Skeletal muscle satellite cell (primary cell): ENCODE data around the gene NPAS3.

ENCODE experiments used
- H3K27me3 ChIP-seq: 2 replicates; pipeline ENCODE4 v1.7.0; 2013; ENCODE audit warnings: low read length; ENCODE audit not compliant: control insufficient read depth, insufficient read depth
- H3K36me3 ChIP-seq: 2 replicates; pipeline ENCODE4 v1.7.0; 2013; ENCODE audit warnings: mild to moderate bottlenecking, control low read depth, low read length; ENCODE audit not compliant: insufficient read depth
- H3K4me1 ChIP-seq: 2 replicates; pipeline ENCODE4 v1.7.0; 2013; ENCODE audit warnings: low read length; ENCODE audit not compliant: control insufficient read depth, insufficient read depth
- H3K4me2 ChIP-seq: 2 replicates; pipeline ENCODE4 v1.7.0; 2013; ENCODE audit warnings: mild to moderate bottlenecking, low read length
- H3K4me3 ChIP-seq: 2 replicates; pipeline ENCODE4 v1.7.0; 2013; ENCODE audit warnings: low read length
- H3K9ac ChIP-seq: 2 replicates; pipeline ENCODE4 v1.7.0; 2013; ENCODE audit warnings: mild to moderate bottlenecking, low read depth, low read length, moderate library complexity
- H3K9me3 ChIP-seq: replicated peaks from 2 replicates; pipeline ENCODE4 v1.7.0; 2013; ENCODE audit warnings: mild to moderate bottlenecking, control low read depth, low read length

The NPAS3 gene

DNA sequence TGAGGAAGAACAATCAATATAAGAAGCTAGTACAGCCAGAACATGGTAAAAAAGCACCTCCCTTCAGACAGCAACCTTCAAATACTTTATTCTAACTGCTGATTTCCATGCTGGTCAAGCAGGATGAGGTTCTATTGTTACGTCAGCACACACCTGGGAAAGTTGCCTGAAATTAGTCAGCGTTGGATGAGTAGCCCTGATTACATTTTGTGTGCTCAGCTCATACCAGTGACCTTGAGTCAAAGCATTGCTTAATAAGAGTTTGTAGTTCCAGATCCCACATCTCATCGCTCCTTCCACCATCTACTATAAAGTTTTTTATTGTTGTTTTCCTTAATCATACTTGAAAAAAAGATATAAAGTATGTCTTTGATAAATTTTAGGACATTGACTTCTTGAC, 650.7 kb downstream of the NPAS3 start:
- peaks cover 21% of the 10 kb centered on the region for H3K4me1 ChIP-seq
- no peak overlapping the region for H3K9ac ChIP-seq
- no peak overlapping the region for H3K4me3 ChIP-seq
- no peaks in the 10 kb centered on the region for H3K9me3 ChIP-seq
- H3K27me3 ChIP-seq: peaks cover 4% of the 10 kb centered on the region
- no peaks in the 10 kb centered on the region for H3K36me3 ChIP-seq
- no peak overlapping the region for H3K4me2 ChIP-seq

GRCh38 chr14:33590891-33591630, 652.4 kb downstream of the NPAS3 start:
- H3K9ac ChIP-seq: no peak overlapping the region

GRCh38 chr14:33592297-33592696, 653.6 kb downstream of the NPAS3 start:
- Histone ChIP-seq H3K9me3 (no peaks in the 10 kb centered on the region), H3K27me3 (no peaks in the 10 kb centered on the region), H3K4me1 (peaks cover 21% of the 10 kb centered on the region), H3K4me3 (no peak overlapping the region), H3K9ac (no peak overlapping the region), H3K4me2 (no peak overlapping the region), H3K36me3 (no peaks in the 10 kb centered on the region)

More at GRCh38 chr14:33590891-33591630, 652.4 kb downstream of the NPAS3 start:
- H3K4me2 ChIP-seq: no peak overlapping the region
- H3K36me3 ChIP-seq: no peaks in the 10 kb centered on the region
- no peaks in the 10 kb centered on the region for H3K27me3 ChIP-seq
- peaks cover 21% of the 10 kb centered on the region for H3K4me1 ChIP-seq
- H3K9me3 ChIP-seq: no peaks in the 10 kb centered on the region
- no peak overlapping the region for H3K4me3 ChIP-seq

- Histone ChIP-seq H3K4me1 (peaks cover 9% of the 10 kb centered on the region), H3K4me3 (no peak overlapping the region), H3K9me3 (no peaks in the 10 kb centered on the region), H3K36me3 (no peaks in the 10 kb centered on the region), H3K9ac (no peak overlapping the region), H3K27me3 (no peaks in the 10 kb centered on the region), H3K4me2 (no peak overlapping the region)
Measured at GRCh38 chr14:33596211-33597080, 657.8 kb downstream of the NPAS3 start.

DNA sequence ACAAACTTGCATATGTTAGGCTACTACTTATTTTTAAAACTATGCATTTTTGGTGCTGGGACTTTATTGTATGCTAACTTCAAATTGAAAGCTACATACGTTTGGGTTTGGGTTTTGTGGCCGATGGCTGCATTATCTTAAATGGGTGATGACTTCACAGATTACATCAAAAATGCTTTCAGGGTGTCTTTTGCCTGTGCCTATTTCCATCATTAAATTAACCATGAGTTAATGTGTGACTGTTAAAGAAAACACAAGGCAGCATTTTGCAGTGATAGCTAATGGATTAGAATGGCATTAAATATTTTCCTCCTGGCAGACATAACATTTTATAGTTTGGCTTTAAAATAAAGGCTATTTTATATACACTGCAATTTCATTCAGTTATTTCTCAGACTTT, 659.9 kb downstream of the NPAS3 start:
- H3K4me2 ChIP-seq: no peak overlapping the region
- no peaks in the 10 kb centered on the region for H3K36me3 ChIP-seq
- no peak overlapping the region for H3K9ac ChIP-seq
- no peaks in the 10 kb centered on the region for H3K9me3 ChIP-seq
- no peak overlapping the region for H3K4me3 ChIP-seq
- H3K27me3 ChIP-seq: no peaks in the 10 kb centered on the region
- peaks cover 11% of the 10 kb centered on the region for H3K4me1 ChIP-seq

- H3K4me2 ChIP-seq: peak overlapping the region; percentile 16
- H3K4me1 ChIP-seq: peaks cover 13% of the 10 kb centered on the region
- no peak overlapping the region for H3K4me3 ChIP-seq
- H3K9ac ChIP-seq: no peak overlapping the region
- H3K9me3 ChIP-seq: no peaks in the 10 kb centered on the region
- H3K36me3 ChIP-seq: no peaks in the 10 kb centered on the region
- H3K27me3 ChIP-seq: no peaks in the 10 kb centered on the region
Measured at GRCh38 chr14:33602396-33602795, 663.7 kb downstream of the NPAS3 start.

GRCh38 chr14:33606591-33606990, 667.9 kb downstream of the NPAS3 start:
- Histone ChIP-seq H3K4me1 (peaks cover 13% of the 10 kb centered on the region), H3K9ac (no peak overlapping the region), H3K27me3 (no peaks in the 10 kb centered on the region), H3K9me3 (no peaks in the 10 kb centered on the region), H3K4me3 (no peak overlapping the region), H3K4me2 (no peak overlapping the region), H3K36me3 (no peaks in the 10 kb centered on the region)

GRCh38 chr14:33609582-33609981, 670.9 kb downstream of the NPAS3 start:
- no peaks in the 10 kb centered on the region for H3K27me3 ChIP-seq
- H3K36me3 ChIP-seq: no peaks in the 10 kb centered on the region
- H3K4me2 ChIP-seq: no peak overlapping the region
- H3K9me3 ChIP-seq: no peaks in the 10 kb centered on the region
- no peak overlapping the region for H3K9ac ChIP-seq
- H3K4me1 ChIP-seq: no peaks in the 10 kb centered on the region
- H3K4me3 ChIP-seq: no peak overlapping the region

DNA sequence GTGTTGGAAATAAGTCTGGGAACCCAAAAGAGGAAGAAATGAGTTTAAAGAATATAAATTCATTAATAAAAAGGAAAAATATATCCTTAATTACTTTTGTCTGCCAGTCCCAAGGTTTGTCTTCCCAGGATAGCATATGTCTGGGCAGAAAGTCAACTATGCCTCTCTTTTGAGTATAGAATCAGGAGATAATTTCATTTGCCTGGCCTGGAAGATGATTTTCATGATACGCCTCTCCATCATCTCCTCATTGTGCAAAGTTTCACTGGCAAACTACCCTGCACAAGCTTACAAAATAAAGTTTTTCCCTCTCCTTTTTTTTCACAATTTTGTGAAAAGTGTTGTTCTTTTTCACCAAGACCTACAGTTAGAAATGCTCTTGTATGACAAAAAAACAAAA, 671.4 kb downstream of the NPAS3 start:
- no peaks in the 10 kb centered on the region for H3K27me3 ChIP-seq
- no peak overlapping the region for H3K4me2 ChIP-seq
- no peaks in the 10 kb centered on the region for H3K4me1 ChIP-seq
- no peaks in the 10 kb centered on the region for H3K36me3 ChIP-seq
- H3K9ac ChIP-seq: no peak overlapping the region
- no peak overlapping the region for H3K4me3 ChIP-seq
- H3K9me3 ChIP-seq: no peaks in the 10 kb centered on the region

GRCh38 chr14:33611405-33612196, 672.9 kb downstream of the NPAS3 start:
- Histone ChIP-seq H3K4me2 (no peak overlapping the region), H3K9me3 (no peaks in the 10 kb centered on the region)

DNA sequence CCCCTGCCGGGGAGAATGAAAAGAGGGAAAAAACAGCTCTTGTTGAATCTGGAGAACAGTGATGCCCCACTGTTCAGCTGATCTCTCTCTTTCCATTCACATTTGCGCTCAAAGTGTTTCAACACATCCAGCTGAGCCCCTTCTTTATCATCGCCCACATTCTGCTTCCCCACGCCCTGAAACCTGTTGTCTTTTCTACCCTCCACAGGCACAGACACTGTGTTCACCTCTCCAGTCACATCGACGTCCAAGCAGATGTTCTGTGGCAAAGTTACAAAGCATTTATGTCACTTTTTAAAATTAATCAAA, 673.5 kb downstream of the NPAS3 start:
- Histone ChIP-seq H3K9ac (no peak overlapping the region), H3K27me3 (peaks cover 10% of the 10 kb centered on the region)

More at GRCh38 chr14:33611405-33612196, 672.9 kb downstream of the NPAS3 start:
- no peak overlapping the region for H3K4me3 ChIP-seq
- H3K4me1 ChIP-seq: peaks cover under 1% of the 10 kb centered on the region
- no peak overlapping the region for H3K9ac ChIP-seq
- H3K27me3 ChIP-seq: peaks cover 8% of the 10 kb centered on the region
- no peaks in the 10 kb centered on the region for H3K36me3 ChIP-seq

More for the DNA sequence above, 673.5 kb downstream of the NPAS3 start:
- Histone ChIP-seq H3K4me1 (peaks cover 6% of the 10 kb centered on the region), H3K4me3 (no peak overlapping the region), H3K4me2 (no peak overlapping the region), H3K36me3 (no peaks in the 10 kb centered on the region), H3K9me3 (no peaks in the 10 kb centered on the region)
